ENCODE results near the gene HAO2.

DNA sequence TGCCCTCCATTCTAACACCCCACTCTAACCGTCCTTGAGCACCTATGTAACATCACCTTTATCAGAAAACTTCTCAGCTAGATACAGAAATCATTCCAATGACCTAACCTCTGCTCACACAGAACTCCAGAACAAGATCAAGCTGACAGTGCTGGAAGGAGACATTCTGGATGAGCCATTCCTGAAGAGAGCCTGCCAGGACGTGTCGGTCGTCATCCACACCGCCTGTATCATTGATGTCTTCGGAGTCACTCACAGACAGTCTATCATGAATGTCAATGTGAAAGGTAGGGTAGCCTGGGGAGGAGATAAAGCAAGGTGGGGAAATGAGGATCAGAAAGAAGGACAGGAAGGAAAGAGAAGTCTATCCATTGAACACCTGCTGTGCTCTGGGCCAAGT, 74.2 kb downstream of the HAO2 start:
- TF ChIP-seq CTCF (IDR thresholded peaks at IDR 0.05 in 8 of 11, conservative IDR thresholded peaks at IDR 0.05 in 3 of 11), result no peak
- TF ChIP-seq POLR2A (IDR thresholded peaks at IDR 0.05), result no peak
- TF ChIP-seq POLR2AphosphoS5 (IDR thresholded peaks at IDR 0.05), result no peak
